Vagina (tissue), 2 donors: ENCODE results near the gene GOLGA6C.

ENCODE experiments used
- POLR2A ChIP-seq, 2 donors: fragments of 450-650 bp; IDR thresholded peaks; one replicate each; pipeline ENCODE4 v1.6.1; 2017; ENCODE audit warnings: antibody characterized with exemption in 2 of 2, mild to moderate bottlenecking in 2 of 2, moderate library complexity in 2 of 2
- POLR2AphosphoS5 ChIP-seq, 2 donors: sonication (generic); formaldehyde crosslinking; IDR thresholded peaks; one replicate each; pipeline ENCODE4 v1.9.0; 2017; ENCODE audit warnings: antibody characterized with exemption in 2 of 2, mild to moderate bottlenecking in 2 of 2, low read depth in 1 of 2; ENCODE audit not compliant: insufficient read depth in 1 of 2
- TF ChIP-seq, protein P1 (sequence below), 3 experiments: fragments of 450-650 bp in 2 of 3; fragments of 200-600 bp in 1 of 3; sonication (generic) in 1 of 3; IDR thresholded peaks; one replicate each; pipeline ENCODE4 v1.5.1; 2017 to 2019; ENCODE audit warnings: antibody characterized with exemption in 3 of 3, mild to moderate bottlenecking in 2 of 3, moderate library complexity in 2 of 3

- TF ChIP-seq, protein P1, sequence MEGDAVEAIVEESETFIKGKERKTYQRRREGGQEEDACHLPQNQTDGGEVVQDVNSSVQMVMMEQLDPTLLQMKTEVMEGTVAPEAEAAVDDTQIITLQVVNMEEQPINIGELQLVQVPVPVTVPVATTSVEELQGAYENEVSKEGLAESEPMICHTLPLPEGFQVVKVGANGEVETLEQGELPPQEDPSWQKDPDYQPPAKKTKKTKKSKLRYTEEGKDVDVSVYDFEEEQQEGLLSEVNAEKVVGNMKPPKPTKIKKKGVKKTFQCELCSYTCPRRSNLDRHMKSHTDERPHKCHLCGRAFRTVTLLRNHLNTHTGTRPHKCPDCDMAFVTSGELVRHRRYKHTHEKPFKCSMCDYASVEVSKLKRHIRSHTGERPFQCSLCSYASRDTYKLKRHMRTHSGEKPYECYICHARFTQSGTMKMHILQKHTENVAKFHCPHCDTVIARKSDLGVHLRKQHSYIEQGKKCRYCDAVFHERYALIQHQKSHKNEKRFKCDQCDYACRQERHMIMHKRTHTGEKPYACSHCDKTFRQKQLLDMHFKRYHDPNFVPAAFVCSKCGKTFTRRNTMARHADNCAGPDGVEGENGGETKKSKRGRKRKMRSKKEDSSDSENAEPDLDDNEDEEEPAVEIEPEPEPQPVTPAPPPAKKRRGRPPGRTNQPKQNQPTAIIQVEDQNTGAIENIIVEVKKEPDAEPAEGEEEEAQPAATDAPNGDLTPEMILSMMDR (IDR thresholded peaks at IDR 0.05) = no peak
- TF ChIP-seq POLR2A (IDR thresholded peaks at IDR 0.05) (no peak), POLR2AphosphoS5 (IDR thresholded peaks at IDR 0.05; ENCODE audit: insufficient read depth in 1 of 2, low read depth in 1 of 2) (no peak)
These were observed 28.7 kb upstream of the GOLGA6C start for GRCh38 chr15:75229191-75230015.
